GM13976 (cell line): ENCODE data around the gene SNCAIP.

Source experiments
- DNase-seq: peaks from one replicate; pipeline ENCODE4 v3.0.0; 2012; ENCODE audit warnings: low spot score
- in situ Hi-C: fragments of 300-500 bp; cut with MboI; formaldehyde crosslinking; loops from one replicate; pipeline ENCODE4 v1.12.0; 2022; ENCODE audit warnings: low sequenced_read_pairs, mixed read lengths, inconsistent platforms; ENCODE audit not compliant: unreplicated experiment
- TF ChIP-seq, protein P1 (sequence below): IDR thresholded peaks from 2 replicates; pipeline ENCODE4 v1.5.1; 2012; ENCODE audit warnings: borderline replicate concordance, mild to moderate bottlenecking; ENCODE audit not compliant: insufficient read depth; ENCODE audit errors: extremely low read depth, missing control alignments, control extremely low read depth

Gene SNCAIP

DNA sequence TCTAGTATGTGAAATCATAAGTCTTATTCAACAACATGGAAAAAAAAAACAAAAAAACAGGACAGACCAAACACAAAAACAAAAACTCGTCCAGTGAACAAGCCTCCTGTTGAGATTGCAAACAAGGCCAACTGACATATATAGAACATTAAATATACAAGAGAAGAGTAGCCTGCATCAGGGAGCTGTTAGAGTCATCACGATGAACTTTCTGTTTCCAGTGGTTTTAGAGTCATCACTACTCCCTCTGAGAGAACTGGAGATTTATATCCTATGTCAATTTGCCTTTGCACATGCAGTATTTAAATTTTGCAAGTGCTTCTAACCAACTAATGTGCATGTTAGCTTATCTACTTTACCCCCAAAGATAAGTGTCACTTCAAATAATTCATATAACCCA, 9.9 kb downstream of the SNCAIP start:
- no peak for DNase-seq
- in situ Hi-C loops, result no loop called here
- TF ChIP-seq, protein P1, sequence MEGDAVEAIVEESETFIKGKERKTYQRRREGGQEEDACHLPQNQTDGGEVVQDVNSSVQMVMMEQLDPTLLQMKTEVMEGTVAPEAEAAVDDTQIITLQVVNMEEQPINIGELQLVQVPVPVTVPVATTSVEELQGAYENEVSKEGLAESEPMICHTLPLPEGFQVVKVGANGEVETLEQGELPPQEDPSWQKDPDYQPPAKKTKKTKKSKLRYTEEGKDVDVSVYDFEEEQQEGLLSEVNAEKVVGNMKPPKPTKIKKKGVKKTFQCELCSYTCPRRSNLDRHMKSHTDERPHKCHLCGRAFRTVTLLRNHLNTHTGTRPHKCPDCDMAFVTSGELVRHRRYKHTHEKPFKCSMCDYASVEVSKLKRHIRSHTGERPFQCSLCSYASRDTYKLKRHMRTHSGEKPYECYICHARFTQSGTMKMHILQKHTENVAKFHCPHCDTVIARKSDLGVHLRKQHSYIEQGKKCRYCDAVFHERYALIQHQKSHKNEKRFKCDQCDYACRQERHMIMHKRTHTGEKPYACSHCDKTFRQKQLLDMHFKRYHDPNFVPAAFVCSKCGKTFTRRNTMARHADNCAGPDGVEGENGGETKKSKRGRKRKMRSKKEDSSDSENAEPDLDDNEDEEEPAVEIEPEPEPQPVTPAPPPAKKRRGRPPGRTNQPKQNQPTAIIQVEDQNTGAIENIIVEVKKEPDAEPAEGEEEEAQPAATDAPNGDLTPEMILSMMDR, result no peak

DNA sequence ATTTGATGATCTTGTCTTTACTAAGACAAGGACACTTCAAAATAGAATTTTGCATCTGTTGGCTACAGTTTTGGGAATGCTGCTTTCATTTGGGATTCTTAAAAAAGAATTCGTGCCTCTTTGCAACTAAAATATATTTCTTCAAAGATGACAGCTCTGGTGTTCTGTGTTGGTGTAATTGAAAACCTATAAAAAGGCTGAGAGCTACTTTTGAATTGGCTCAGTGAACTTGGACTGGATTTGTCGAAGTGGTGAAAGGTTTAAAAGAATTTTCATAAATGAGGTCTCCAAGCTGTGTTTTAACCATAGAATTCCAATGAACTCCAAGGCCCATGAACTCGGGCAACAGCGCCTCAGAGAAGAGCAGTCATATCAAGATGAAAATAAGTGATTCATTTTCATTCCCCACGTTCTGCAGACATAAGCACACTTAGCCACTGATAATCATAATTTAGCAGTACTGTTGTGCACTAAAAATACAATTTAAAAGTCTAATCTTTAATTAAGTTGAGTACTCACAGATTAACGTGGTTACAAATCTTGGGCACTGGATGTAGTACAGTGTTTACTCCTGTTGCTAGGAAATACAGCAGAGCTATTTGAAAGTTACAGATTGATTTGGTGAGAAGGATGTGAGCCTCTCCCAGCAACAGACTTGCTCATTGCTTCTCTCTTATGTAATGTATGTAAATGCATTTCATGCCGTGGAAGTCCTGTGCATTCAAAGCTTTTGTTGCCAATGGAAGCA, 10.9 kb downstream of the SNCAIP start:
- in situ Hi-C loops, result no loop called here
- DNase-seq, result no peak
- TF ChIP-seq, protein P1, result no peak

DNA sequence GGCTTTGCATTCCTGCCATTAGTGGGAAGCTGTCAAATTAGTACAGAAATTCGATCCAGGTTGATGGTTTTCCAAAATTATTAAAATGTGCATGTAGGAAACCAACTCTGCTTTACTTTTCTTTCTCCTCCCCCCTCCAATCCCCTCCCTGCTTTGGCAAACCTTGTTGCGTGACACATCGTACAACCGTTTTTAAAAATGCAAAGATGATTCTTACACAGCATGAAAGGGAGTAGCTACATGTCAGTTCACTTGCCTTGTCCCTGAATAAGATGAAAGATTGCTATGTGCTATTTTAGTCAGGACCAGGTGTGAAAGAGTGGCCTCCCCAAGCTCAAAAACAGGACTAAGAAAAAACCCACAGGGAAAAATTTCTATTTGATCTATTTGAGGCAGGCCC, 11.7 kb downstream of the SNCAIP start:
- in situ Hi-C loops, result no loop called here
- TF ChIP-seq, protein P1, result no peak
- DNase-seq, result no peak

DNA sequence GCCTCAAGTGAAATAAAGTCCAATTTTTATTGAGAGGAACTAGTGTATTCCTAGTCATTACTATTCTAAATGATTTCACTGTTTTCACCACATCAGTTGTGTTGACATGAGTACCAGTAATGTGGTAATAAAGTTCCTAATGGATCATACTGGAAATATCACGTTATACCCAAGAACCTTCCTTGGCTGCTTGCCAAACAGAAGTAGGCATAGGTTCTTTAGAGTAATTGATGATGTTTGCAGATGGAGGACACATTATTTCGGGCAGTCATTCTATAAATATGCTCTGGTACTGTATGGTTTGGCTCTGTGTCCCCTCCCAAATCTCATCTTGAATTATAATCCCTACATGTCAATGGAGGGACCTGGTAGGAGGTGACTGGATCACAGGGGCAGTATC, 15.1 kb downstream of the SNCAIP start:
- in situ Hi-C loops, result no loop called here
- DNase-seq, result no peak
- TF ChIP-seq, protein P1, result no peak

DNA sequence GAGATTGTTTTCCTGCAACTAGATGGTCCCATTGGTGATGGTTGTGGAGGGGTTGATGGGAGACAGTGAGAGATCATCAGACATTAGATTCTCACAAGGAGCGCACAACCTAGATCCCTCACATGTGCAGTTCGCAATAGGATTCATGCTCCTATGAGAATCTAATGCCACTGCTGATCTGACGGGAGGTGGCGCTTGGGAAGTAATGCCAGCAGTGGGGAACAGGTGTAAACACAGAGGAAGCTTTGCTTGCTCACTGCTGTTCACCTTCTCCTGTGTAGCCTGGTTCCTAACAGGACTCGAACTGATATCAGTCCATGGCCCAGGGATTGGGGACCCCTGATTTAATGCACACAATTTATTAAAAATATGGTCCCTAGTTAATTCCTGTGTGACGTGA, 18.8 kb downstream of the SNCAIP start:
- in situ Hi-C loops, result no loop called here
- no peak for DNase-seq
- TF ChIP-seq, protein P1, result no peak

DNA sequence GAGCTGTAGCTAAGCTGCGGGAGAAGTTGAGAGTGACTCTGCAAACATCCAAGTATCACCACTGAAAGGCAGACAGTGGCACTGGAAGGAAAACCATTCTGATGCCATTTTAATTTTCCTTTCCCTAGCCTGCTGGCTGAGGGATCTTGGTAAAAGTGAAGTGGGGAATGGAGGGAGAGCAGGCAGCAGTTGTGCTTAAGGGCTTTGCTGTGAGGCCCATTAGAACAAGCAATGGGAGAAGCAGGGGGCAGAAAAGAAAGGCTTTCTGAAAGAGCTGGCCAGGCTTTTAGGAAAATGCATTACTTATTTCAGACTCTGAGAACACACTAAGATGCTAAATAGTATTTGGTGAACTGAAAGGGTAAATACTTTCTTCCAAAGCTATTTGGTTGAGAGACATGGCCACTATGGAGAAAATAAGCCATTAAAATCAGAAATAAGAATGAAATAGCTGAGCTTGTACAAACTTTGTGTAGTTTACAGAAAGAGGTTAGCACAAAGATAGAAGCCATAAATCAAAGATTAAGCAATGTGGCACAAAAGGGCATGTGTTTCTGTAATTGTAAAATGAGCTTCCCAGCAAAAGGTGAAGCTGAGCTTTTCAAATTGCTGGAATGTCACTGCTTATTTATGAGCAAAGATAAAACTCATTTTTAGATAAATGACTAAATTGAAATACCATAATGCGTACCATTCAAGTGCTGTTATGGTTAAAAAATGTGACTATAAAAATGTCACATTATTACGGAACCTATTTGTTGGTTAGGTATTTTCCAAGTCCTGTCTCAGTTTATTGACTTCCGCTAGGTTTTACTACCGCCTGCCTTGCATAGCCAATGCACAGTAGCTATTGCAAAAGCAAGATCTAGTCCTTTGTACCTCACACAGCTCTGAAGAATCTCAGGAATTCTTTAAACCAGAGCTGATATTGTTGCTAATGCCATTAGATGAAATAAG, 20.8 kb downstream of the SNCAIP start:
- TF ChIP-seq, protein P1, result no peak
- in situ Hi-C loops, result no loop called here
- no peak for DNase-seq
